Uterus (tissue), 4 donors: ENCODE measurements around the gene HDAC7. TPM values are rescaled to one million over a fixed set of nuclear protein-coding genes. Genes with fewer than 3 reads are reported as not detected.
A peak's percentile ranks its signal among the peaks of the same experiment; 100 is the strongest.

Experiments
- DNase-seq, 2 donors: peaks; one replicate each; pipeline ENCODE4 v3.0.0-alpha.2; 2019 to 2020
- H3K27ac ChIP-seq, 2 donors: fragments of 200-600 bp; sonication (generic); 1 replicate in 1 of 2; 2 replicates in 1 of 2; pipeline ENCODE4 v1.5.1; 2016 to 2018
- H3K27me3 ChIP-seq, 2 donors: fragments of 200-600 bp; sonication (generic); one replicate each; pipeline ENCODE4 v1.5.1; 2018 to 2019; ENCODE audit warnings: control low read depth in 1 of 2
- H3K36me3 ChIP-seq, 2 donors: fragments of 200-600 bp; sonication (generic); one replicate each; pipeline ENCODE4 v1.5.1; 2019; ENCODE audit warnings: control low read depth in 1 of 2
- H3K4me1 ChIP-seq, 2 donors: fragments of 200-600 bp; sonication (generic); one replicate each; pipeline ENCODE4 v1.5.1; 2018 to 2019; ENCODE audit warnings: control low read depth in 1 of 2
- H3K4me3 ChIP-seq, 2 donors: fragments of 200-600 bp; sonication (generic); 1 replicate in 1 of 2; 2 replicates in 1 of 2; pipeline ENCODE4 v1.5.1; 2018 to 2019; ENCODE audit warnings: mild to moderate bottlenecking in 1 of 2
- H3K9me3 ChIP-seq, 2 donors: fragments of 200-600 bp; sonication (generic); one replicate each; pipeline ENCODE4 v1.5.1; 2019; ENCODE audit warnings: control low read depth in 1 of 2
- POLR2A ChIP-seq, 2 donors: fragments of 450-650 bp; IDR thresholded peaks; one replicate each; pipeline ENCODE4 v1.6.1; 2016; ENCODE audit warnings: antibody characterized with exemption in 2 of 2, mild to moderate bottlenecking in 1 of 2, moderate library complexity in 1 of 2
- intact Hi-C: fragments of 100-400 bp; cut with DNase I; formaldehyde crosslinking; loops from one replicate; pipeline ENCODE4 v1.15.1; 2023; ENCODE audit warnings: low total_unique reads
- total RNA-seq, 4 donors: library from RNA; depleted of rRNA in 3 of 4; stranded (reverse); fragments of >200 nt in 3 of 4; gene quantifications; one replicate each; pipeline versions ENCODE4 v1.1.0 to v1.2.4, GENCODE V29; 2014 to 2023
- TF ChIP-seq, protein P1 (sequence below), 4 experiments: fragments of 200-600 bp in 2 of 4; fragments of 450-650 bp in 2 of 4; sonication (generic) in 2 of 4; IDR thresholded peaks; one replicate each; pipeline ENCODE4 v1.5.1; 2016 to 2019; ENCODE audit warnings: antibody characterized with exemption in 4 of 4, mild to moderate bottlenecking in 2 of 4, moderate library complexity in 1 of 4
- donor health status: DM: yes; HTN: yes; CAD: no.

HDAC7 gene
- total RNA-seq, 4 donors from 2014 or later, result 33.0 to 191 (median 42.5) TPM

DNA sequence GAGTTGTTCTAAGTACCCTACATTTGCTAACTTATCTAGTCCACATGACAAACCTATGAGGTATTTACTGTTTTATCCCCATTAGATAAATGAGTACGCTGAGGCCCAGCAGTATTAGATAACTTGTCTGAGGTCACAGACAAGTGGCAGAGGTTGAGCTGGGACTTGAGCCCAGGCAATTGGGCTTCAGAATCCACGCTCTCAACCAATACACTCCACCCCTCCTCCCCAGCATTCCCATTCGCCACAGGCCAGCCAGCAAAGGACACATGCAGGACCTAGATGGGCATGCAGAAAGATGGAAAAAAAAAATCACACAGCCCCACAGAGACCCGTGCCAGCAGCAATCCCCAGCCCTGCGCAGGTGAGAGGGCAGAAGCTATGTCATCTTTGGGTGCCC lies 12.4 kb downstream of the HDAC7 start:
- Histone ChIP-seq H3K9me3 (no peaks in the 10 kb centered on the region), H3K27ac (peak overlapping the region; percentile 98 to 99), H3K27me3 (no peaks in the 10 kb centered on the region), H3K4me3 (no peak overlapping the region), H3K36me3 (no peaks in the 10 kb centered on the region), H3K4me1 (peaks cover 25 to 71% of the 10 kb centered on the region in 2 donors)
- TF ChIP-seq POLR2A (IDR thresholded peaks at IDR 0.05), result no peak
- TF ChIP-seq, protein P1, sequence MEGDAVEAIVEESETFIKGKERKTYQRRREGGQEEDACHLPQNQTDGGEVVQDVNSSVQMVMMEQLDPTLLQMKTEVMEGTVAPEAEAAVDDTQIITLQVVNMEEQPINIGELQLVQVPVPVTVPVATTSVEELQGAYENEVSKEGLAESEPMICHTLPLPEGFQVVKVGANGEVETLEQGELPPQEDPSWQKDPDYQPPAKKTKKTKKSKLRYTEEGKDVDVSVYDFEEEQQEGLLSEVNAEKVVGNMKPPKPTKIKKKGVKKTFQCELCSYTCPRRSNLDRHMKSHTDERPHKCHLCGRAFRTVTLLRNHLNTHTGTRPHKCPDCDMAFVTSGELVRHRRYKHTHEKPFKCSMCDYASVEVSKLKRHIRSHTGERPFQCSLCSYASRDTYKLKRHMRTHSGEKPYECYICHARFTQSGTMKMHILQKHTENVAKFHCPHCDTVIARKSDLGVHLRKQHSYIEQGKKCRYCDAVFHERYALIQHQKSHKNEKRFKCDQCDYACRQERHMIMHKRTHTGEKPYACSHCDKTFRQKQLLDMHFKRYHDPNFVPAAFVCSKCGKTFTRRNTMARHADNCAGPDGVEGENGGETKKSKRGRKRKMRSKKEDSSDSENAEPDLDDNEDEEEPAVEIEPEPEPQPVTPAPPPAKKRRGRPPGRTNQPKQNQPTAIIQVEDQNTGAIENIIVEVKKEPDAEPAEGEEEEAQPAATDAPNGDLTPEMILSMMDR (IDR thresholded peaks at IDR 0.05), result no peak
- intact Hi-C loops, result no loop called here
- no peak for DNase-seq

- Histone ChIP-seq H3K4me1 (peaks cover 24 to 79% of the 10 kb centered on the region in 2 donors), H3K36me3 (no peaks in the 10 kb centered on the region), H3K4me3 (no peak overlapping the region), H3K9me3 (no peaks in the 10 kb centered on the region), H3K27ac (peak overlapping the region; percentile 51 to 52), H3K27me3 (no peaks in the 10 kb centered on the region)
- DNase-seq, result no peak
- TF ChIP-seq, protein P1 (IDR thresholded peaks at IDR 0.05), result no peak
- TF ChIP-seq POLR2A (IDR thresholded peaks at IDR 0.05), result no peak
- intact Hi-C loops, result no loop called here
These were observed 14.3 kb downstream of the HDAC7 start for GRCh38 chr12:47805417-47805816.

DNA sequence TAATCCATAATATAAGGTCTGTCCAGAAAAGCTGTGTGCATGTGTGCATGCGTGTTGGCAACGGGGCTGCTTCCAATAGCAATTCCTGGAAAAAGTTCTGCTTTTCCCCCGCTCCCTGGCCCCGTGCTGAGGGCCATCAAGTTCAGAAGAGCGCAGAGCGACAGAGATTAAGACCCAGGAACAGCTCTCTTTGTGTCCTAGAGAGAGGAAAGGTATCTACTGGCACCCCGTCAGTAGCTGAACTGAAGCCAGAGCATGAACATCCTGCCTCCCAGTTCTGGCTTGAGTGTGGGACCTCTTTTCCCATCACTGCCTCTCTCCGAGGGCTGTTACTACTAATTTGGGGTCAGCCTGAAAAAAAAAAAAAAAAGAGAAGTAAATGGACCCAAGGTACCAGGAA lies 15.5 kb downstream of the HDAC7 start:
- Histone ChIP-seq H3K4me3 (no peak overlapping the region), H3K4me1 (peaks cover 24 to 85% of the 10 kb centered on the region in 2 donors), H3K27ac (peak overlapping the region; percentile 36 to 52), H3K9me3 (no peaks in the 10 kb centered on the region), H3K27me3 (no peaks in the 10 kb centered on the region), H3K36me3 (no peaks in the 10 kb centered on the region)
- no peak for DNase-seq
- intact Hi-C loops, result loop anchor here (5.0 kb wide), 1 partner anchor 33 kb away; no protein-coding TSS in a partner anchor
- no peak for TF ChIP-seq POLR2A (IDR thresholded peaks at IDR 0.05)
- TF ChIP-seq, protein P1 (IDR thresholded peaks at IDR 0.05), result no peak

DNA sequence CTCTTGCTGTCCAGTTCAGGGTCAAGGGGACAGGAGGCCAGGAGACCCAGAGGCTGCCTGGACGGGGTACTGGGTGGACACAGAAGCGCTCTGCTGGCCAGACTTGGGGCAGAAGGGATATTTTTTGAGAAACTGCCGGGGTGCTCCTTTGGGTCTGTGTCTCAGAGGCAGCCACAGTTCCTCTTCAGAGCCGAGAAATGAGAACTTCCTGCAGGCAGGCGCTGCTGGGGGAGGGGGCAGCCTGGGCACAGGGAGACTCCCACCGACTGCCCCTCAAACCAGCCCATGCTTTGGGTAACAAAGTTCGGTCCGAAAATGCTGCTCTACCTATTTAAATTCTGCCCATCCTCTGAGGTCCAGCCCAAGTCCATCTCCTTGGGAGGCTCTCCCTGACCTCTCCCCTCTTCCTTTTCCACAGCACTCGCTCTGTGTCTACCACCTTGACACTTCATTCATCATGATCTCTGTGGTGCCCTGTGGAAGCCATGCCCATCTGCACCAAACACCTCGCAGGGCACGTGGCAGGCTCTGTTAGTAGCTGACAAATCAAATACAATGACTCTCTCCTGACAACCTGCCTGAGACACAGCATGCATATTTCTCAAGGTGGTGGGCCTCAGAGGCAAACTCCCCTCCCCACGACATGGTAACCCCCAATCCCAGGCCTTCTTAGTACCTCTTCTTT lies 16.4 kb downstream of the HDAC7 start:
- intact Hi-C loops, result loop anchor here (5.0 kb wide), 1 partner anchor 34 kb away; no protein-coding TSS in a partner anchor

DNA sequence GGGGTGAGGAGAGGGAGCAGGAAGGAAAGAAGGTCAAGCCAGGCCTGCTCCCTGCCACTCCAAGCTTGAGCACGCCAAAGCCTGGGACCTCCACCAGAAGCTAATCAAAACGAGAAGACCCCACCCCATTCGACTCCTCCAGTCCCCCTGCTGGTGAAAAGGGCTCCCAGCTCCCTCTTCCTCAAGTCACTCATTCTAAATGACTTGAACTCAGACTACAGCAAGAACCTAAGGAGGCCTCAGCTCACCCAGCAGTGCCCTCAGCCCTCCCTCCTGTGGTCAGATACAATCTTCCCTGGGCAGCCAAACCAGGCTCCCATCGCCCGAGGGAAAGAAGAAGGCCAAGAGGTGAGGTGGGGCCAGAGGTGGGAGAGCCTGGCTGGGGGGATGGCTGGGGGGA lies 17.4 kb downstream of the HDAC7 start:
- Histone ChIP-seq H3K27me3 (no peaks in the 10 kb centered on the region), H3K27ac (peak overlapping the region; percentile 52), H3K36me3 (no peaks in the 10 kb centered on the region), H3K9me3 (no peaks in the 10 kb centered on the region), H3K4me1 (peaks cover 16 to 79% of the 10 kb centered on the region in 2 donors), H3K4me3 (no peak overlapping the region)
- no peak for DNase-seq
- TF ChIP-seq POLR2A (IDR thresholded peaks at IDR 0.05), result no peak
- TF ChIP-seq, protein P1 (IDR thresholded peaks at IDR 0.05), result no peak
- intact Hi-C loops, result loop anchor here (5.0 kb wide), 1 partner anchor 35 kb away; no protein-coding TSS in a partner anchor

More for the DNA sequence above, 16.4 kb downstream of the HDAC7 start:
- H3K36me3 ChIP-seq, result no peaks in the 10 kb centered on the region
- H3K27ac ChIP-seq, result peak overlapping the region; percentile 52
- TF ChIP-seq, protein P1 (IDR thresholded peaks at IDR 0.05), result no peak
- no peak for TF ChIP-seq POLR2A (IDR thresholded peaks at IDR 0.05)
- no peak overlapping the region for H3K4me3 ChIP-seq
- no peaks in the 10 kb centered on the region for H3K9me3 ChIP-seq
- peaks cover 24 to 86% of the 10 kb centered on the region in 2 donors for H3K4me1 ChIP-seq
- no peak for DNase-seq
- H3K27me3 ChIP-seq, result no peaks in the 10 kb centered on the region
